HG02763 (cell line): ENCODE data around the gene TRERF1.

Experiments used
- ATAC-seq: cut with Tn5 transposase; IDR thresholded peaks from one replicate; pipeline ENCODE4 v1.9.1; 2021; ENCODE audit warnings: mild to moderate bottlenecking, moderate library complexity; ENCODE audit not compliant: unreplicated experiment

TRERF1 gene

DNA sequence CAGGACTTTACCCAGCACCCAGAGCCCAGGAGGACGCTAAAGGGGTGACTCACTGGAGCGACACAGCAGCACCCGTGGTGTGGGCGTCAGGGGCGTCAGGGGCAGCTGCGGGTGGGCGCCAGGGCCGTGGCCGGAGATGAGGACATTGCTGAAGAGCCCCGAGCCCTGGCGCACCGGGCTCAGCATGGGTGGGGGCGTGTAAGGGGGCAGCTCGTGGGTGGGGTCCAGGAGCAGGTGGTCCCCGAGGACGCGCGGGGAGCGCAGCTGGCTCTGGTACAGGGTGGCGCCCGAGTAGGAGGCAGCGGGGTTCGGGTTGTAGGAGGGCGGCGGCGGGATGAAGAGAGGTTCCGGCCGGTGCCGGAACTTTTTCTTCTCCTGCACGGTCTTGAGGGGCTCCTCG is 192.4 kb downstream of the TRERF1 start:
- no peak for ATAC-seq

DNA sequence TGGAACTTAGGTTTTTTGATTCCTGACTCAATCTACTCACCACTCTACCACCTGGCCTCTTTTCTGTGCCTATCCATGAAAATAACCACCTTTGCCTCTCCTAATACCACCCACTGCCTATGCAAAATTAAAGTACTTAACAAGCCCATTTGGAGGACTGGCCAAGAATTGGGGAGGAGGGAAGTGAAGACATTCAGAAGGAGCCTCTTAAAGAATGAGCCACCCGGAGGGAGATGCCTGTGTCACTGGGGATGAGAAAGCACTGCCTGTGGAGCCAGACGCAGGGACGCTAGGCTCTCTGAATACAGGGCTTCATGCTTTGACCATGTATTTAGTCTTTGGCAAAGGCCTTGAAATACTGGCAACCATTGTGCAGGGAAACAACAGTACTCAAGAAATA is 194.1 kb downstream of the TRERF1 start:
- no peak for ATAC-seq

DNA sequence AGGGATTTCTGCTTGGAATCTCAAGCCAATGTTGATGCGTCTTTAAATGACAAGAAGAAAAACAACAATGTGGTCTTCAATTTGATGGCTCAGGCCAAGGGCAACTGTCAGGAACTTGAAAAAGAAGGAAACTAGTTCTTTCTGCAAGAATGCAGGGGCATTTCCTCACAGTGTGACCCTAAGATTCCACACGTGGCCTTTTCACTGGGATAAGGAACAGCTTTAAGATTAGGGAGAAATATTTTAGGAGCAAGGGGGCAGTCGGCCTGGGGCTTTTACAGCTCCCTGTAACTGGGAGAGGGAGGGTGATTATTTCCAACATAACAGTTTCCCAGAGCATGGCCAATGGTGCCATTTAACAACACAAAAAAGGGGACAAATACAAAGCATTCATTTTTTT is 194.7 kb downstream of the TRERF1 start:
- ATAC-seq, result no peak

DNA sequence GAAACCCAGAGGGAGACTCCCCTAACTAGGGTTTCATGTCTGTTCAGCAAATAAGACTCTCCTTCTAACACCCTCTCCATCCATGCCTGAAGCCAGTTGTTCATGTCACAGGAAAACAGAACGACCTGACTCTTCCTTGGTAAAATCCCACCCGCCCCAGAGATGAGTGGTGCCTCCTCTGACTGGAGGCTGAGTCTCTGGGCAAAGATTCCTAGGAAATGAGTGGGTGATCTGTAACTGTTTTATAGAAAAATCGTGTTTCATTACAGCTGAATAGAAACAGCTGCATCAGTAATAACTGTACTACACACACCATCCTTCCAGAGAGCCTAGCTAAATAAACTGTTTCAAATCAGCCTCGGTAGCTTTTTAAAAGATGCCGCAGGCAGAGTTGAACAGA is 196.7 kb downstream of the TRERF1 start:
- no peak for ATAC-seq

DNA sequence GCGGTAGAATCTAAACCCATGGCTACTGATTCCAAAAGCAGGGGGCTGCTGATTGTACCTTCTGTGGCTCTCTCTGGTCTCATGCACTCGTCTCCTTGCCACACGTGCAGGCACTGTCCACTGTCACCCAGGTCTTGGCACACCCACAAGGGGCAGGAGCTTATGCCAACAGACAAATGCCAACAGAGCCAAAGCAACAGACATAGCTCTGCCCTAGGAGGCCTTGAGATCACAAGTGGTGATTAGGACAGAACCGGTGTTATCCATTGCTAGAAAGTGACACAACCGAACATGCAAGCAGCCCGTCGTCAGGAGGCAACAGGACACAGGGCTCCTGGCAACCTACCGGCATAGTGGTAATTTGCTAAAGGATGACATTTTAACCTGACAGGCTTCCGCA is 197.2 kb downstream of the TRERF1 start:
- ATAC-seq, result no peak

DNA sequence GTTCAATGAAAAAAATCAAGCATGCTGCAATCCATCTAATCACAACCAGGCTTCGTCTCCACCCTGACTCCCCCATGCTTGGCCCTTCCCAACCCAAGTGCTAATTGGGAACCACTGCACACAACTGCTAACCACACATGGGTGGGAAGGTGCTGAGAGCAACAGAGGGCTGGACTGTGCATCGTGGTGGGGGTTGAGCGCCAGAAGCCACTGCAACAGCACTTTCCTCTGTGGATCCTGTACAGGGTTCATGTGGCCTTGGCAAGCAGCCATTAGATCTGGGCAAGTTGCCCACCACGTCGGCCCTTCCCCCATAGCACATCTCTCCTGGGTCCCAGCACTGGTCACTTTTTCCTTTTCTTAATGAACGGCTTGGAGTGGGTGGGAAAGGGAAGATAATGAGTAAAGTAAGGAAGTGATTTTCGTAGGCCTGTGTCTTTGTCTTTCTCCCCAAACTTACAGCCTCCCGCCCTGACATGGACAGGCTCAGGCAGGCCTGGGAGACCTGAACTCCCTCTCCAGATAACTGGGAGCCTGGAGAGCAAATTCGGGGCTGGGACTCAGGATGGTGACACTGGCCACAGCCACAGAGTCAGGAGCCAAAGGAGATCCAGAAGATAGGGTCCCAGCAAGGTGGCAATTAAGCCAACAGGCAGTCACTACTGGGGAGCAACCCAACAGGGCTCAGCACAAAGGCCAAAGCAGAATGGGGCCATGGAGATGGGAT is 199.7 kb downstream of the TRERF1 start:
- no peak for ATAC-seq

DNA sequence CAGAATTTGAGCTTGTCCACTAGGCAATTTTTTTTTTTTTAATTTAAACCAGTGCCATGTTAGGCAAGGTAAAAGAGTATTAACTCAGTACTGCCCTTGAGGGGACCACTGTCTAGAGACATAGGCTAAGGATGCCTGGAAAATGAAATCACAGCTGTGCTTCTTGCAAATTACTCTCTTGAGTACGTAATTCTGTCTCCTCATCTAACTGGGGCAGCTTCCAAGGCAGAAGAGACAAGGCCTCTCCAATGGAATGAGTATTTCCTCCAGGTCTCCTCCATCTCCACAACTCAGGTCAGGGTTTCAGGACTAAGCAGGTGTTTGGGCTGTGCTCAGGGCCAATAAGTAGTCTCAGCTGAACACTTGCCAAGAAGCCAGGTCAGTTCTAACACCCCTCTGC is 200.2 kb downstream of the TRERF1 start:
- ATAC-seq, result no peak

DNA sequence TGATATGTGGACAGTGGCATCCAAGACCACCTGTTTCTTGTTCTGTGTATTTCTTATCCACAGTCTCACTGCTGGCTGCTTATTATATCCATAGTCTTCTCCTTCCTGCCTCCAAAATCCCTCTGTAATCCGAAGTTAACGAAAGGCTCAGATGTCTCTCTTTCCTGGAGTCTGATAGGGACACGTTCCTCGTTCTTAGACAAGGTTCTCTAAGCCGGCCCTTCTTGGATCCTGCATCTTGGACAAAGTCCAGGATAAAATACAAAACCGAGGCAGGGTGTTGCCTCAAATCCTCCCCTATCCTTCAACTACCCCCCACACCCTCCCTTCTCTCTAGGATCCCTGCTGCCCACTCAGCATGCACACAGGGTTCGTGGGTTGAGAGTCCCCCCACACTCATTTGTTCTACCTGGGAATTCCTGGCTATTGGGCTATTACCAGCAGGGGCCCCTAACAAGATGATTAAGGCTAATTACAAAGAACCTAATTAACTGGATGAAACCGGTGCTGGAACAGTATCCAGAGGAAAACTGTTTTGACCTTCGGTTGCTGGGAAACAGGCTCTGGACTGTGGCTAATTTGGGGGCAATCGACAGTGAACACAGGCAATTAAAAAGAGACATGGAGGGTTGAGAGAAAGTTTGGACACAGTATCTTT is 201.3 kb downstream of the TRERF1 start:
- no peak for ATAC-seq

DNA sequence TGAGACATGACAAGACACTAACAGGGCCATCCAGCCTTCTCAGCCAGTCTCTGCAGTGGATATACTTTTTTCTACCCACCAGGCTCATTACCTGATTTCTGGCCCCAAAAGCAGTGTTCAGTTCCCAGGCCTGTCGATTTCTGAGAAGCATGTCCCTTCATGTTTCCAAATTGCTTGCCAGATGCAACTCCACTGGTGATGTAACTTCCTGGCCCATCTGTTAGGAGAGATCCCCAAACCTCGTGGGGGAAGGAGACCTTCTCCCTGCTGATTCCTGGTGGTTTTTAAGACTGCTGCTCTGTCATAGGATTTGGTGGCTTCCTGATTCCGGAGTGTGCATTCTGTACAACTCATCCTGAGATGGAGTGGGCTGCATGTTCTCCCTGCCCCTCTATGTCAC is 202.4 kb downstream of the TRERF1 start:
- no peak for ATAC-seq

DNA sequence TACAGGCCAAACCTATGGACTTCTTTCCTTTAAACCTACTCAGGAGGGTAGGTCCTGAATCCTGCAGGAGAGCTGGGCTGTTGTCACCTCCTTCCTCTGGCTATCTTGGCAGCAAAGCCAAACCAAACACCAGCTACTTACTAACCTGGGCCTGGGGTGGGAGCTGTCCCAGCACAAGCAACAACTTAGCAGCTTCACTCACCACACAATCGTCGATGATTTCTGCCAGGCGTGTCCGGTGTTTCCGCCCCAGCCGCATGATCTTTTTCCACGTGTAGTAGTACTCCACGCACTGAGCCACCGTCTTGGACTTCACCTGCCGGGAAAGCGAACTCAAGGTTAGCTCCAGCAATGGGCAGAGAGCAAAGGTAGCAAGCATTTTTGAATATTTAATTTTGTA is 208.7 kb downstream of the TRERF1 start:
- no peak for ATAC-seq

DNA sequence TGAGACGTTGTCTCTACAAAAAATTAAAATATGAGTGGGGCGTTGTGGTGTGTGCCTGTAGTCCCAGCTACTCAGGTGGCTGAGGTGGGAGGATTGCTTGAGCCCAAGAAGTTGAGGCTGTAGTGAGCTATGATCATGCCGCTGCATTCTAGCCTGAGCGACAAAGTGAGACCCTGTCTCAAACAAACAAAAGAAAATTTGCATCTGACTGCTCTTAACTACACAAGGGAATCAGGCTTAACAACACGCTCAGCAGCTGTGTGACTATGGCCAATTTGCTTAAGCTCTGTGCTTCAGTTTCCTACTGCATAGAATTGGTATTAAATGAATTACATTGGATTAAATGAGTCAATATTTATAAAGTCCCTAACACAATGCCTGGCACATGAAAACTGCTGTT is 209.8 kb downstream of the TRERF1 start:
- ATAC-seq, result no peak

DNA sequence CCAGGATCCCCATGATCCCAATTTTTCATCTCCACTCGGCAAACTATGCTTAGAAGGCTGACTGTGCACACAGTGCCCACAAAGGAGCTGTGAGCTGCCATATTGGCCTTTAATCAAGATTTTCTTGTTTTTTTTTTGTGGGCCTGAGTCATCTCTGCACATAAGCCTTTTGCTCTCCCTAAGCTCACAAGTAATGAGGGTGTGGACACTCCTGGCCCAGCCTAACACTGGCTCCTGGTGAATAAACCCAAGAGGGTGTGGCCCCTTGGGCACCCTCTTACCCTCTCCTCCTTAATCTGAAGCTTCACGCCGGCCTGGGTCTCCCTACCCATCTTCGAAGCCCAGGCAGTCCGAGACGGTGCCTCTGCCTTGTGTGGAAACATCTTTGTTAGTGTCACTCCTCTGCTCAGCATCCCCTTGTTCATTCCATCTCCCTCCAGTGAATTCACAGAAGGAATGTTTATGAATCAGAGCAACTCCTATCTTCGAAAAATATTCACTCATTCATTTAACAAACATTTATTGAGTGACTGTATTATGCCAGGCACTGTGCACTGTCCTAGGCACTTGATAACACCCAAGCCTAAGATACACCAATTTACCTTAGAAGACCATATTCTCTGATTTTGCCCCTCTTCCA is 211.9 kb downstream of the TRERF1 start:
- no peak for ATAC-seq

DNA sequence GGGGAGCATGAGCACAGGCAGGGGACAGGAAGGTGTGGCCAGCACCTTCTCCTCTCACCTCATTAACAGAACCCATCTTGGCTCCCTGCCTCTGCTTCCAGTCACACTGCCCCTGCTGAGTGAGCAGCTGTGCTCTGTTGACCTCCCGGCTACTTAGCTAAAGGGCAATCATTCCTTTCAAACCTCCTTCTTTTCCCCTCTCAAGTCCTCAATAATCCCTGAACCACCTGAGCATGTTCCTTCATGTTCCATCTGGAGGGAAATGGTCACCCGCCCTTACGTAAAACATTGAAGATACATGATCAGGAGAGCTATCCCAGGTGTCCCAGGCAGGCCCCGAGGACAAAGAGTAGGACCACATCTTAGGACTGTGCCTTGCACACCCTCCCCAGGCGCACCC is 212.4 kb downstream of the TRERF1 start:
- no peak for ATAC-seq

DNA sequence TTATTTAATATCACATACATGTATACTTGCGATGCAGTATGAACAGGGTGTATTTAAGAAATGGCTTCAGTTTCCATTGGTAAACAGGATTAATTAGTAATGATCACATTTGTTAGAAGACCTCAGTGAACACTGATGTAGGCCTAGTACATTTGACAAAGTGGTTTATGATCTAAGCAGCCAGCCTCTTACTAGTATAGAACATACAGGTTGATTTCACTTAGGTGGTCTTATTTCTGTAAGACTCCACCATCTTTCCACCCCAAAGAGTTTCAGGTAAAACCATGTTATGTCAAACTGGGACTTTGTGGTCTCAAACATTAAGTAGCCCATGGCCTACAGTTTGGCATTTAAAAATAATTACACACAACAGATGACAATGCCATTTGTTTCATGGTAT is 213.9 kb downstream of the TRERF1 start:
- no peak for ATAC-seq

DNA sequence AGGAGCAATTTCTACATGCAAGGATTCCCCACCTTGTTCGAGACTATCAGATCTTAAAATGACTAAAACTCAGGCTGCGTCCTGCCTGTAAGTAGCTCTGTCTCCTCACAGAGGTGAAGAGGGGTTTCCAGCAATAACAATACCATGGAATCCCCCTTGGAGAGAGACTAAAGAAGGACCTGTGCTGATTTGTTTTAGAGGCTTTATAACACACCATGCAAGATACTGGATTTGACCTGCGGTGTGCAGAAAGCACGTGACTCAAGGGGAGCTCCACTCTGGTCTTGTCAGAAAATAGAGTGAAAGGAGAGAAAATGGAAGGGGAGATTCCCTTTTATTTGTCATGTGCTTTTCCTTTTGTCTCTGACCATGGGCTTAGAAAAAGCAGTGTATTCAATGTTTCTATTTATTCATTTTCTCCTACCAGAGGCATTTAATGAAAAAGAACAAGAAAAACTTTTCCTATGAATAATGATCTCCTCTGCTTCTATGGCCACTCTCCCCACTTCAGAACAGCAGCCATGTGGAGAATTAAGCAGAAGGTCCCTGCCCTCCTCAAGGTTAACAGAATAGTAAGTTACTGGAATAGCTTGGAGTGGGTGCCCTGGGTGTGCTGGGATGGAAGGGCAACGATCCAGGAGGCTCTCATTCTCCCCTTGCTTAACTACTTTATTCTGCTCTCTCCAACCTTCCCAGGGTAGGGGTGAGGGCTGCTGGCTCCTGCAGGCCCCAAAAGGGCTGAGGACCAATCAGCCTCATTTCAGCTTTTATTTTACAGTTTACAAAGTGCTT is 214.8 kb downstream of the TRERF1 start:
- ATAC-seq, result no peak

DNA sequence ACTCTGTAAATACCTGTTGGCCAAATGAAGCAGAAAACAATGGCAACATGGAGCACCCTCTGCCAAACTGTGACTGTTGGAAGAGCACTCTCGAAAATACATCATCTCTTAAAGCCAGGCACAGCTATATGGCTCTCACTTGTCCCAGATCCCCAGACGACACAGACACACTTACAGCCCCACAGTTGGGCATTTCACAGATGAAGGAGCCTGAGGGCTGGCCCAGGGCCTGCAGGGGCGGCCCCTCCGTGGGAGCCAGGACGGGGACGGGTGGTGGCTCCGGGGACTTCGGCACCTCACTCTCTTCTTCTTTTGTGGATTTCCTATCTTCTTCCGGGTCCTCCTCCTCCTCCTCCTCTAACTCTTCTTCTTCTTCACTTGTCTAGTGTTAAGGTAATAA is 215.7 kb downstream of the TRERF1 start:
- no peak for ATAC-seq

DNA sequence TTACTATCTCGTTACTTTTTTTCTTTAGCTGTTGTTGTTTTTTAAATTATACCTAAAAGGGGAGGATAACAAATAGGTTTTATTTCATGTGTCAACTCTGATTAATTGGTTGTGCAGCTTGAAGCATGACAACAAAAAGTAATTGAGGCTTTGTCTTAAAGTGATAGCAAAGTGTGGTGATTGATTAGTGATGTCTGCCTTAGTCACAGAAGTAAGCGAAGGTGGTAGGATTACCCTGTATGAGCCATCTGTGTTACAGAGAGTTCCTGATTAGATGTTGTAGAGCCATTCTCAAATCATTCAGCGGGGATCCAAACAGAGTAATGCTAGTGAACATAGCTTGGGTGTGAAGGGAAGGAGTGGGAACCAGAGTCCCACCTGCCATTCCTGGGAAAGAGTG is 219.7 kb downstream of the TRERF1 start:
- no peak for ATAC-seq

DNA sequence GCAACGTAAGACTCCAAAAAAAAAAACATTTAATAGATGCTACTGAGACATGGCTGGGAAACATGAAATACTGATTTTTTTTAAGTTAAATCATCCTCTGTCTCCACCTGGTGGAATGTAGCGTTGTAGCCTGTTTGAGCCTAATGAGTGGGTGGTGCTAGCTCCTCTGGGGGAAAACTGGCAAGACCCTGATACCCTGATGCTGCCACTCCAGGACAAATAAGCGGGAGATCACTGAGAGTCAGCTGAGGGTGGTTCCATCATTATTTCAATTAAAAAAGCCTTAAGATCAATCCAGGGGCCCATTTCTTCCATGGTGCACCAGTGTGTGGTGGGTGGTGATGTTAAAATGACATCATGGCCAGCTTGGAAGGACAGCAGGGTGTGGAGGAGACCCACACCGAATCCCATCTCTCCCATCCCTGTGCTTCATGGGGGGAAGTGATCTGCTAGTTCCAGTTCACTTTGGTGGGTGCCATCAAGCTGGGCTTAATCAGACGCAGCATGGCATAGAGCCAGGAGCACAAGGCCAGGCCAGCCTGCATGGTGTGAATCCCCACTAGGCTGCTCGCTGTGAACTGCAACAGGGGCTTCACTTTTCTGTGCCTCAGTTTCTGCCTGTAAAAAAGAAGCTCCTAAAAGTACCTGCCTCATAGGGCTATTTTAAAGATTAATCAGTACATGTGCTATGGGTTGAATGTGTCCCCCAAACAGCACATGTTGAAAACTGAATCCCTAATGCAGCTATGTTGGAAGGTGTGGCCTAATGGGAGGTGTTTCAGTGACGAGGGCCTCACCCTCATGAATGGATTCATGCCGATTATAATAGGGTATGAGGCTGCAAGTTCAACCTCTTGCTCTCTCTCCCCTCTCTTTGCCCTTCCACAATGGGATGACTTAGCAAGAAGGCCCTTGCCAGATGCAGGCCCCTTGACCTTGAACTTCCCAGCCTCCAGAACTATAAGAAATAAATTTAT is 221.1 kb downstream of the TRERF1 start:
- no peak for ATAC-seq

DNA sequence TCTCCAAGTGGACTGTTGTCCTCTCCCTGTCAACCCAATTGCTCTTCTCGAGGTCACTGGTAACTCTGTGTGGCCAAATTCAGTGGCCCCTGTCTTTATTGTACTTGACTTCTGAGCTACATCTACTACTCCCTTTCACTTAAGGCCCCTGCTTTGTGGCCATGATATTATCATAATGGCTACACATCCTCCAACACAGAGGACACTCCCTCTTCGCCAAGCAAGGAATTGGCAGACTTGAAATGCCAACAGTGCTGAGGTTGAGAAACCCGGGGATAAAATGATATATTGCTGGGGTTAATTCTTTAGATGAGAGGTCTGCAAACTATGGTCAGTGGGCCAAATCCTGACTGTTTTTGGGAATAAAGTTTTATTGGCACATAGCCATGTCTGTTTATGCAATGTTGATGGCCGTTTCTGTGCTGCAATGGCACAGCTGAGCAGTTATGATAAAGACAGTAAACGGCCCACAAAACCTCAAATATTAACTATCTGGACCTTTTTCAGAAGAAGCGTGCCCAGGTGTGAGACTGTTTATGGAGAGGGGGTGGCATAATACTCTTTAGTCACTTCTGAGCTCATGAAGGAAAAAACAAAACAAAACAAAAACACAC is 222.1 kb downstream of the TRERF1 start:
- ATAC-seq, result no peak

DNA sequence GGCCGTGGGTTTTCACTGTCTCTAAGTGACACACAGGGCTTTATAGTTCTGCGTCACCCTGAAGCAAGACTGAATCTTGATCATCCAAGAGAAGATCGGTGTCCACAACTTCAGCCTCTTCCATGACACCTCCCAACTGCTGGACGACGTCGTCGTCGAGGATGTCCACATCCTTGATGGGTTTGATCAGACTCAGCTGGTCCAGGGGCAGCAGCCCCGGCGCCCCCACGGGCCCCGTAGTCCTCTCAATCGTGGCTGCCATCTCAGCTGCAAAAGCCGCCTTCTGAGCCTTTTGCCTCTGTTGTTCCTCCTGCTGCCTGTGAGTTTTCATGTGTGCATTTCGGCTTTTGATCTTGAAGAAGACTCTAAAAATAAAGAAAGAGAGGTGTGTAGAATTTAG is 223.4 kb downstream of the TRERF1 start:
- no peak for ATAC-seq
